CD4-positive, alpha-beta T cell (primary cell): ENCODE results near the gene CFAP54. TPM values are rescaled to one million over a fixed set of nuclear protein-coding genes. Genes with fewer than 3 reads are reported as not detected.
A peak's percentile ranks its signal among the peaks of the same experiment; 100 is the strongest.

Experiments used
- ATAC-seq: fragments of 200-7000 bp; cut with Tn5 transposase; one replicate; pipeline ENCODE4 v1.10.0; 2022; ENCODE audit warnings: mild to moderate bottlenecking; ENCODE audit not compliant: poor library complexity
- CTCF ChIA-PET: fragments of 350-600 bp; sonication (Branson Sonifier 250); formaldehyde crosslinking; loops from one replicate; lab custom pipeline; 2021; ENCODE audit warnings: antibody characterized with exemption, inconsistent platforms; lab: Charles Lee
- POLR2A ChIA-PET: fragments of 350-600 bp; sonication (Branson Sonifier 250); formaldehyde crosslinking; loops from one replicate; lab custom pipeline; 2021; ENCODE audit warnings: antibody characterized with exemption, inconsistent platforms; lab: Charles Lee
- DNase-seq, 14 experiments: peaks; one replicate each; pipeline ENCODE4 v3.0.0-alpha.2; 2013 to 2020; ENCODE audit warnings: mixed read lengths in 2 of 14
- H3K27ac ChIP-seq, 2 donors: one replicate each; pipeline versions ENCODE4 v1.5.1 to v1.7.0; 2013; ENCODE audit warnings: low read length in 2 of 2, low read depth in 1 of 2, mild to moderate bottlenecking in 1 of 2
- H3K27me3 ChIP-seq, 2 experiments: 1 replicate in 1 of 2; 2 replicates in 1 of 2; pipeline versions ENCODE4 v1.6.1 to v1.7.0; 2013; ENCODE audit warnings: low read length in 2 of 2, control low read depth in 1 of 2, mild to moderate bottlenecking in 1 of 2, moderate library complexity in 1 of 2; ENCODE audit not compliant: insufficient read depth in 2 of 2, control insufficient read depth in 1 of 2
- H3K36me3 ChIP-seq: one replicate; pipeline ENCODE4 v1.6.1; 2013; ENCODE audit warnings: low read length, control low read depth; ENCODE audit not compliant: insufficient read depth
- H3K4me1 ChIP-seq: one replicate; pipeline ENCODE4 v1.6.1; 2013; ENCODE audit warnings: low read length, control low read depth; ENCODE audit not compliant: insufficient read depth
- H3K4me3 ChIP-seq: one replicate; pipeline ENCODE4 v1.5.1; 2013; ENCODE audit warnings: mild to moderate bottlenecking, low read length, moderate library complexity
- H3K9me3 ChIP-seq, 2 experiments: 1 replicate in 1 of 2; 2 replicates in 1 of 2; pipeline versions ENCODE4 v1.6.1 to v1.7.0; 2013; ENCODE audit warnings: low read length in 2 of 2, mild to moderate bottlenecking in 2 of 2, control low read depth in 1 of 2, moderate library complexity in 1 of 2; ENCODE audit not compliant: control insufficient read depth in 1 of 2, insufficient read depth in 1 of 2
- H3K27ac Mint-ChIP-seq: one replicate; pipeline ENCODE4 v1.8.0; 2020; ENCODE audit warnings: mixed read lengths
- H3K27me3 Mint-ChIP-seq: one replicate; pipeline ENCODE4 v1.8.0; 2021; ENCODE audit warnings: mixed read lengths
- H3K36me3 Mint-ChIP-seq: one replicate; pipeline ENCODE4 v1.8.0; 2021; ENCODE audit warnings: low read depth, mixed read lengths
- H3K4me1 Mint-ChIP-seq: one replicate; pipeline ENCODE4 v1.8.0; 2021; ENCODE audit warnings: low read depth, mixed read lengths
- H3K4me3 Mint-ChIP-seq: one replicate; pipeline ENCODE4 v1.8.0; 2020; ENCODE audit warnings: mild to moderate bottlenecking, mixed read lengths
- H3K9me3 Mint-ChIP-seq: one replicate; pipeline ENCODE4 v1.8.0; 2020; ENCODE audit warnings: mixed read lengths
- intact Hi-C, 2 experiments: fragments of 100-400 bp; cut with DNase I in 1 of 2; cut with micrococcal nuclease in 1 of 2; formaldehyde crosslinking; loops; one replicate each; pipeline versions ENCODE4 v1.15.1 to v1.9.0; 2023 to 2025; cut with DNase I, micrococcal nuclease
- total RNA-seq, 174 experiments: library from RNA in 2 of 174; stranded (reverse) in 2 of 174; gene quantifications; one replicate each; pipeline ENCODE4 v1.2.3 and lab custom pipeline; 2021 to 2026
- TF ChIP-seq, protein P1 (sequence below): fragments of 200-600 bp; IDR thresholded peaks from one replicate; pipeline ENCODE4 v1.8.0; 2022; ENCODE audit warnings: antibody characterized with exemption, mild to moderate bottlenecking

CFAP54 gene
- total RNA-seq, 2 experiments from 2014 or later, result 0.20 to 0.22 TPM

GRCh38 chr12:96500693-96501092, 11.3 kb downstream of the CFAP54 start:
- H3K4me1 ChIP-seq, result peaks cover 18% of the 10 kb centered on the region
- DNase-seq (peak in 4 of 14 experiments; percentile 21 to 36 (median 30)), ATAC-seq (peak; percentile 18)
- peak overlapping the region in 1 of 2 donors; percentile 62 for H3K27ac ChIP-seq
- peak overlapping the region; percentile 85 for H3K27ac Mint-ChIP-seq
- CTCF ChIA-PET, result interaction anchor here (2.6 to 4.5 kb wide), 2 partner anchors 12 to 100 kb away, joined by 16 to 22 read pairs; partner anchors contain the start of genes CDK17 and CFAP54
- TF ChIP-seq, protein P1, sequence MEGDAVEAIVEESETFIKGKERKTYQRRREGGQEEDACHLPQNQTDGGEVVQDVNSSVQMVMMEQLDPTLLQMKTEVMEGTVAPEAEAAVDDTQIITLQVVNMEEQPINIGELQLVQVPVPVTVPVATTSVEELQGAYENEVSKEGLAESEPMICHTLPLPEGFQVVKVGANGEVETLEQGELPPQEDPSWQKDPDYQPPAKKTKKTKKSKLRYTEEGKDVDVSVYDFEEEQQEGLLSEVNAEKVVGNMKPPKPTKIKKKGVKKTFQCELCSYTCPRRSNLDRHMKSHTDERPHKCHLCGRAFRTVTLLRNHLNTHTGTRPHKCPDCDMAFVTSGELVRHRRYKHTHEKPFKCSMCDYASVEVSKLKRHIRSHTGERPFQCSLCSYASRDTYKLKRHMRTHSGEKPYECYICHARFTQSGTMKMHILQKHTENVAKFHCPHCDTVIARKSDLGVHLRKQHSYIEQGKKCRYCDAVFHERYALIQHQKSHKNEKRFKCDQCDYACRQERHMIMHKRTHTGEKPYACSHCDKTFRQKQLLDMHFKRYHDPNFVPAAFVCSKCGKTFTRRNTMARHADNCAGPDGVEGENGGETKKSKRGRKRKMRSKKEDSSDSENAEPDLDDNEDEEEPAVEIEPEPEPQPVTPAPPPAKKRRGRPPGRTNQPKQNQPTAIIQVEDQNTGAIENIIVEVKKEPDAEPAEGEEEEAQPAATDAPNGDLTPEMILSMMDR, result no peak
- no peaks in the 10 kb centered on the region for H3K27me3 ChIP-seq
- no peaks in the 10 kb centered on the region for H3K27me3 Mint-ChIP-seq
- no peaks in the 10 kb centered on the region for H3K36me3 ChIP-seq
- POLR2A ChIA-PET, result interaction anchor here (0.7 to 1.5 kb wide), 4 partner anchors 11 to 291 kb away, joined by 3 to 5 read pairs (median 4); partner anchors contain the start of gene CFAP54
- H3K9me3 Mint-ChIP-seq, result no peaks in the 10 kb centered on the region
- no peaks in the 10 kb centered on the region for H3K36me3 Mint-ChIP-seq
- no peak overlapping the region for H3K4me3 ChIP-seq
- H3K9me3 ChIP-seq, result no peaks in the 10 kb centered on the region
- H3K4me3 Mint-ChIP-seq, result no peak overlapping the region
- peaks cover 53% of the 10 kb centered on the region for H3K4me1 Mint-ChIP-seq
- intact Hi-C loops, result loop anchor here in 1 of 2 experiments (5.0 kb wide), 1 partner anchor 98 kb away; the partner anchor contains the start of gene CDK17

DNA sequence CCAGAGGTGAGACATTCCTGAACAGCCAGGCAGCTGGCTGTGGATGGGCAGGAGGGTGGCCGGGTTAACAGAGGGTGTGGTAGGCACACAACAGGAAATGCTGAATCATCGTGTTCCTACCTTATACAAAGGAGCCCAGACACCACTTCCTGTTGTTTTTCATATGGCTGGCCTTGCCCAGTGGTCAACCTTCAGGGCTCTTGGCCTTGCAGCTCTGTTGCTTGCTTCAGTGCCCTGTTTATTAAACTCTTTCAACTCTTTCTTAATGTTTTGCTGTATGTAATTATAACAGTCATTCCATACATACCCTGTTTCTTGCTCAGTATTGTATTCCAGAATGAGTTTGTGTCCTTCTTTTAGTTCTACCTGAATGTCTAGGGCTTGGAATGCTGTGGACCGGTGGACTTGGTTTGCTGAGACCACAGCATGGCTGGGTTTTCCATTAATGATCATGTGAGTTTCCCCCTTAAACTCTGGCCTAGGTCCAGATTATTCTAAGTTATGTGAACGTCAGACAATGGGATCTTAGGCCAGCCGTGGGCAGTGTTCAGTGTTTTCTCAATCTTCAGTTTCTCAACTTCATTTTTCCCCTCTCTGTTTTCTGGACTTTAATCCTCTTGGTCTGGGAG, 11.9 kb downstream of the CFAP54 start:
- Histone ChIP-seq H3K27me3 (no peaks in the 10 kb centered on the region), H3K4me1 (peaks cover 18% of the 10 kb centered on the region), H3K9me3 (no peaks in the 10 kb centered on the region), H3K36me3 (no peaks in the 10 kb centered on the region), H3K4me3 (no peak overlapping the region), H3K27ac (peak overlapping the region in 1 of 2 donors; percentile 62)
- TF ChIP-seq, protein P1, result no peak
- Mint-ChIP-seq H3K27ac (peak overlapping the region; percentile 85), H3K9me3 (no peaks in the 10 kb centered on the region), H3K4me1 (peaks cover 53% of the 10 kb centered on the region), H3K4me3 (peak overlapping the region; percentile 44), H3K27me3 (no peaks in the 10 kb centered on the region), H3K36me3 (no peaks in the 10 kb centered on the region)
- ChIA-PET POLR2A (interaction anchor here (0.7 to 1.5 kb wide), 5 partner anchors 12 to 292 kb away, joined by 3 to 5 read pairs (median 4); partner anchors contain the start of genes CDK17 and CFAP54), CTCF (interaction anchor here (1.2 to 4.5 kb wide), 3 partner anchors 12 to 286 kb away, joined by 4 to 22 read pairs (median 16); partner anchors contain the start of genes CDK17 and CFAP54)
- peak in 11 of 14 experiments; percentile 17 to 83 (median 41) for DNase-seq
- intact Hi-C loops, result loop anchor here in 1 of 2 experiments (5.0 kb wide), 1 partner anchor 99 kb away; the partner anchor contains the start of gene CDK17
- peak; percentile 82 for ATAC-seq

DNA sequence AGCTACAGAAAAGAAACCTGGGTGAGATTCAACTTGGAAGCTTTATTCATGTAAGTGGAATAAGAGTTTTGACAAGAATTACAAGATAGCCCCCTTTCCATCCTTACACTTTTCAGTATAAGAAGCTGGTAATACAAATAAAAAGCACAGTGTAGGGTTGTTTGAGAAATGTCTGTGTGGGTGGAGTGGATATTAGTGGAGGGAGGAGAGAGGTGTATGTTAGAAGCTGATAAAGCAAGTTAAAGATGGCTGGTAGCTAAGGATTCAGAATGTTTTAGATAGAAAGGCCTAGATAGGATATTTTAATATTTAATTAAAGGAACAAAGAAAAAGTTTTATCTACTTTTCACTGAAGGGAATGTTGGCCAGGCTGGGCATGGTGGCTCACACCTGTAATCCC, 12.5 kb downstream of the CFAP54 start:
- no peaks in the 10 kb centered on the region for H3K9me3 Mint-ChIP-seq
- Histone ChIP-seq H3K9me3 (no peaks in the 10 kb centered on the region), H3K36me3 (no peaks in the 10 kb centered on the region), H3K27ac (peak overlapping the region; percentile 0 to 62), H3K4me3 (no peak overlapping the region), H3K27me3 (no peaks in the 10 kb centered on the region), H3K4me1 (peaks cover 18% of the 10 kb centered on the region)
- CTCF ChIA-PET, result interaction anchor here (1.2 to 4.5 kb wide), 3 partner anchors 13 to 287 kb away, joined by 4 to 22 read pairs (median 16); partner anchors contain the start of genes CDK17 and CFAP54
- H3K27ac Mint-ChIP-seq, result peak overlapping the region; percentile 85
- ATAC-seq (no peak), DNase-seq (no peak)
- no peaks in the 10 kb centered on the region for H3K27me3 Mint-ChIP-seq
- TF ChIP-seq, protein P1, result no peak
- no peak overlapping the region for H3K4me3 Mint-ChIP-seq
- peaks cover 52% of the 10 kb centered on the region for H3K4me1 Mint-ChIP-seq
- POLR2A ChIA-PET, result interaction anchor here (1.2 to 1.5 kb wide), 3 partner anchors 12 to 291 kb away, joined by 4 to 5 read pairs (median 4); partner anchors contain the start of genes CDK17 and CFAP54
- H3K36me3 Mint-ChIP-seq, result no peaks in the 10 kb centered on the region
- intact Hi-C loops, result loop anchor here in 1 of 2 experiments (5.0 kb wide), 1 partner anchor 100 kb away; the partner anchor contains the start of gene CDK17
